Retinal pigment epithelial cell (primary cell): ENCODE results near the gene JMJD8.

Experiments
- DNase-seq: peaks from one replicate; pipeline ENCODE4 v3.0.0-alpha.2; 2010; ENCODE audit warnings: low read depth
- H3K4me3 ChIP-seq: 2 replicates; pipeline ENCODE4 v1.5.1; 2011; ENCODE audit warnings: mild to moderate bottlenecking, low read length, control low read depth, moderate library complexity
- CTCF ChIP-seq: conservative IDR thresholded peaks from 2 replicates; pipeline ENCODE4 v1.5.1; 2011; ENCODE audit warnings: low read depth, low read length, control low read depth, inconsistent platforms

The JMJD8 gene

GRCh38 chr16:672851-673250 lies 11.3 kb downstream of the JMJD8 start:
- no peak for DNase-seq
- no peak for TF ChIP-seq CTCF
- H3K4me3 ChIP-seq: no peak overlapping the region

- DNase-seq: no peak
- TF ChIP-seq CTCF: no peak
Measured at GRCh38 chr16:672371-672770, 11.8 kb downstream of the JMJD8 start.

GRCh38 chr16:671353-672131 lies 12.6 kb downstream of the JMJD8 start:
- no peak for TF ChIP-seq CTCF
- H3K4me3 ChIP-seq: no peak overlapping the region
- DNase-seq: no peak

More at GRCh38 chr16:672371-672770, 11.8 kb downstream of the JMJD8 start:
- no peak overlapping the region for H3K4me3 ChIP-seq

GRCh38 chr16:670485-671352 lies 13.4 kb downstream of the JMJD8 start:
- no peak overlapping the region for H3K4me3 ChIP-seq
- no peak for TF ChIP-seq CTCF
- DNase-seq: no peak

- H3K4me3 ChIP-seq: no peak overlapping the region
- DNase-seq: no peak
- TF ChIP-seq CTCF: no peak
Measured at GRCh38 chr16:669666-670065, 14.5 kb downstream of the JMJD8 start.

- H3K4me3 ChIP-seq: peak overlapping the region; percentile 82
- no peak for TF ChIP-seq CTCF
- no peak for DNase-seq
Measured at GRCh38 chr16:668519-669171, 15.5 kb downstream of the JMJD8 start.
